PC-9 (cell line): ENCODE measurements around the gene VANGL1.

Experiments
- EZH2 ChIP-seq: fragments of 200-600 bp; sonication (generic); IDR thresholded peaks from 2 replicates; pipeline ENCODE4 v1.8.0; 2017; ENCODE audit warnings: antibody characterized with exemption, low read depth
- TF ChIP-seq, protein P1 (sequence below): fragments of 200-600 bp; sonication (generic); conservative IDR thresholded peaks from 2 replicates; pipeline ENCODE4 v1.6.1; 2017; ENCODE audit warnings: mixed run types, antibody characterized with exemption, mild to moderate bottlenecking, moderate library complexity

DNA sequence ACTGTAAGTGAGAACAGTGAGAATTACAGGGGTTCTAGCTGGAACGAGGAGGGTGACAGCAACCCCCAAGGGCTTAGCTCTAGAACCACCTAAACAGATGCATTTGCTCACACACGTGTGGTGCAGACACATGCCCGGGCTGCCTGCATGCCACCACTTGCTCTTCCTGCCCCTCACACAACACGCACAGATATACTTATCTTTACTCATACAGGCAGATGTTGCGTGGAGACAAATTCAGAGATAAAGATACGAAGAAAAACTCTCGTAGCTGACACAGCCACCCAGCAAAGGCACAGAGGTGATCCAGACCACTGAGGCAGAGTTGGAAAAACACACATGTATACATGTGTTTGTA is 13.5 kb downstream of the VANGL1 start:
- TF ChIP-seq, protein P1, sequence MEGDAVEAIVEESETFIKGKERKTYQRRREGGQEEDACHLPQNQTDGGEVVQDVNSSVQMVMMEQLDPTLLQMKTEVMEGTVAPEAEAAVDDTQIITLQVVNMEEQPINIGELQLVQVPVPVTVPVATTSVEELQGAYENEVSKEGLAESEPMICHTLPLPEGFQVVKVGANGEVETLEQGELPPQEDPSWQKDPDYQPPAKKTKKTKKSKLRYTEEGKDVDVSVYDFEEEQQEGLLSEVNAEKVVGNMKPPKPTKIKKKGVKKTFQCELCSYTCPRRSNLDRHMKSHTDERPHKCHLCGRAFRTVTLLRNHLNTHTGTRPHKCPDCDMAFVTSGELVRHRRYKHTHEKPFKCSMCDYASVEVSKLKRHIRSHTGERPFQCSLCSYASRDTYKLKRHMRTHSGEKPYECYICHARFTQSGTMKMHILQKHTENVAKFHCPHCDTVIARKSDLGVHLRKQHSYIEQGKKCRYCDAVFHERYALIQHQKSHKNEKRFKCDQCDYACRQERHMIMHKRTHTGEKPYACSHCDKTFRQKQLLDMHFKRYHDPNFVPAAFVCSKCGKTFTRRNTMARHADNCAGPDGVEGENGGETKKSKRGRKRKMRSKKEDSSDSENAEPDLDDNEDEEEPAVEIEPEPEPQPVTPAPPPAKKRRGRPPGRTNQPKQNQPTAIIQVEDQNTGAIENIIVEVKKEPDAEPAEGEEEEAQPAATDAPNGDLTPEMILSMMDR, result no peak
- TF ChIP-seq EZH2, result no peak
